GM19438 (cell line): ENCODE results near the gene NDRG3.

Source experiments
- ATAC-seq: cut with Tn5 transposase; IDR thresholded peaks from one replicate; pipeline ENCODE4 v1.9.1; 2021; ENCODE audit warnings: low read depth; ENCODE audit not compliant: unreplicated experiment

The NDRG3 gene

GRCh38 chr20:36745927-36746659 is at the start of gene NDRG3:
Gene NDRG3 (minus strand): TSS chr20:36746090. CDS start chr20:36721735, 24,355 bp downstream.
- peak; percentile 87 for ATAC-seq

DNA sequence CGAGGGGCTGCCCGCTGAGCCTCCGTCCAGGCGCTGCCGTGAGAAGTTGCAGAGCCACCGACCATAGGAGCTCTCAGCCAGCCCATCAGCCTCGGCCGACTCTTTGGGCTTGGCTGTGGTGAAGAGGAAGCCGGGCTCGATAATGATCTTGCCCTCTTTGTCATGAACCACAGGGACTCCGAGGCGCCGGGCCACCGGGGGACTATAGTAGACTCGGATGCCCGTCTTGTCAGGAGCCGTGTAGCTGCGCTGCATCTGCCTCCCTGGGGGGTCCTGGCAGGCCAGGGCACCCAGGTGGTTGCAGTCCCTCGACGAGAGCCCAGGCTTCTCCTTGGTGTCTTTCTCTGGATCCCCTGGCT is 48.2 kb upstream of the NDRG3 start:
- ATAC-seq, result no peak

- no peak for ATAC-seq
These were observed 47.6 kb upstream of the NDRG3 start for GRCh38 chr20:36793294-36794115.

GRCh38 chr20:36792422-36792821 is 46.5 kb upstream of the NDRG3 start:
- ATAC-seq, result no peak

- ATAC-seq, result no peak
These were observed 46.0 kb upstream of the NDRG3 start for GRCh38 chr20:36791862-36792261.

- ATAC-seq, result no peak
These were observed 40.8 kb upstream of the NDRG3 start for GRCh38 chr20:36786663-36787062.

DNA sequence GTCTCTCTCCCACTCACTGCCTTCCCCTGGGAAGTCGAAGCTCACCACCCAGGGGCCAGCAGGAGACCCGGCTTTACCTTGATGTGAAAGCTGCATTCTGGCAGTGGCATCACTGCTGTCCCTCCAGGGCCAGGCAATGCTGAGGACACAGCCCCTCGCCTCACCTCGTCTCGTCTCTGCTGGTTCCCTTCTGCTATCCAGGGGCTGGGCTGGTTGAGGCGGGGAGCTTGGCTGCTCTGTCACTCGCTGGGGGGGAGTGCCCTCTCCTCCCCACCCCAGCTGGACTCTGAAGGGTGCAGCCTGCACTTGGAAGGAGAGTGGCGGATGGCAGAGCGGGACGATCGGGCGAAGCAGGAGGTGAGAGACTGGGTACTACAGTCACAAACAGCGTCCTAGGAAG is 40.4 kb upstream of the NDRG3 start:
- ATAC-seq, result no peak

GRCh38 chr20:36785308-36785707 is 39.4 kb upstream of the NDRG3 start:
- ATAC-seq, result no peak

DNA sequence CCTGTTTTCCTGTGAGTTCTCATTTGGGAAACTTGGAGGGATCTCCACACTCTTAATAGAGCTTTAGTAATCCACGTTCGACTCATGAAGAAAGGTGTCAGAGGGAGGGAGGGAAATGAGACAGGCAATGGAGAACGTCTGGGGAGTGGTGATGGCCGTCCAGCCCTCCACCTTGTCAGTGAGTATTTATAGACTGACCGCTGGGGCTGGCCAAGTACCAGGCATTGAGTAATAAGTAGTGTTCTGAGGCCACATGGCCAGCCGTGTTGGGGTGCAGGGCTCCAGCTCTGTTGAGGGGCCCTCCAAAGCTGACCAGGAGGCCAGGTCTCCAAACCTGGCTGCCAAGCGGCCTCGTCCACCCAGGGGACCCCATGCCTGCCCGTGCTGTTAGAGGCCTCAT is 39.0 kb upstream of the NDRG3 start:
- ATAC-seq, result no peak

DNA sequence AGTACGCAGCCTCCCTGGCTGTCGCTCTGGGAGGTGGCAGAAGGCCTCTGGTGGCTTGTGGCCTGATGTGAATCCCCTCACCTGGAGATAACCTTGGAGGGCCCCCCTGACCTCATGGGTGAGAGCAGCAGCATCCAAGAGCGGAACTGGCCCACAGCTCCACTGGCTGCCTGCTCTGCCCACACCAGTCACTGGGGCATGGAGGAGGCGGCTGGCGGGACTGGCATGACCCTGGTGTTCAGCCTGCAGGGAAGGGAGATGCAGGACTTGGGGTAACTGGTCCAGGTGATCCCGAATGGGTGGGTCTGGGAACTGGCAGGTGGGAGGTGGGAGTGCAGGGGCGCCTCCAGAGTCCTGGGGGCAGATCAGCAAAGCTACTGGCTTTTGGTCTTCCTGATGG is 38.2 kb upstream of the NDRG3 start:
- no peak for ATAC-seq

- no peak for ATAC-seq
These were observed 33.8 kb upstream of the NDRG3 start for GRCh38 chr20:36779656-36780025.

- no peak for ATAC-seq
These were observed 33.2 kb upstream of the NDRG3 start for GRCh38 chr20:36778831-36779655.

DNA sequence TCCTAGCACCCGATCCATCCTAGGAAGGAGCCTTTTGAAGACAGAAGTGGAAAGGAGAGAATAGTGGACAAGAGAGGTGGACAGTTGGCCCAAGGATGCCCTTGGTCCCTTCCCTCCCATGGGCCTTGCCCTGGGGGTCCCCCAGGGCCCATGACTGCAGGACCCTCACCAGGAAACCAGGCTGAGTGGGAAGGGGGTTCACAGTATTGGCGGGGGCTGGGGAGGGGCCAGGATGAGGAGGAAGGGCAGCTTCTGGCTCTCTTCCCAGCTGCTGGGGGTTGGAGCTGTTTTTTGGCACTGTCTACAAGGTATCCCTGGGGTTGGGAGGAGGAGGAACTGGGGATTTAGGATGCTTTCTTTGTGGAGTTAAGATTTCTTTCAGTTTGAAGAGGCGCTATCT is 31.7 kb upstream of the NDRG3 start:
- no peak for ATAC-seq

- no peak for ATAC-seq
These were observed 31.3 kb upstream of the NDRG3 start for GRCh38 chr20:36777167-36777566.

- no peak for ATAC-seq
These were observed 29.9 kb upstream of the NDRG3 start for GRCh38 chr20:36775826-36776225.

- ATAC-seq, result no peak
These were observed 29.3 kb upstream of the NDRG3 start for GRCh38 chr20:36775196-36775595.

- peak; percentile 76 for ATAC-seq
These were observed 27.9 kb upstream of the NDRG3 start, which contains the start of gene DSN1 for GRCh38 chr20:36773597-36774390. Gene DSN1 (minus strand): TSS chr20:36773763. CDS start chr20:36771458, 2,305 bp downstream.

DNA sequence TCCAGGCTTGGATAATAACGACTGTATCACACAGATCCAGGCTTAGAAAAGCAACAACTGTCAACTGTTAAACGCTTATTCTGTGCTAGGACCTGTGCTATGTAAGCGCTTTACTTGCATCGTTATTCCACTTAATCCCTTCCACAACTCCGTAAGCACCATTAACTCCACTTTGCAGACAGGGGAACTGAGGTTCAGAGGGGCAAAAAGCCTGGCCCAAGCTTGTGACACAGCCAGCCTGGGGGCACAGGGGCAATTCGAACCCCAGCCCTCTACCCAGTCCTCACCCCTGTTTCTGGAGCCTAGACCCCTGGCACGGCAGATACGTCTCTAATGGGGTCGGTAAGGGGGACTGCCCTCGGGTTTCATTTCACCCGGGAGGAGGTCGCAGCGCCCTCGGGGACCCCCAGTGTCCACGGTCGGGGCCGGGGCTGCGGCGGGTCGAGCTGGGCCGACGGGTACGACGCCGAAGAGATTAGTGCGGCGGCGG is 27.3 kb upstream of the NDRG3 start:
- ATAC-seq, result peak; percentile 6

GRCh38 chr20:36770680-36771079 is 24.8 kb upstream of the NDRG3 start:
- no peak for ATAC-seq

DNA sequence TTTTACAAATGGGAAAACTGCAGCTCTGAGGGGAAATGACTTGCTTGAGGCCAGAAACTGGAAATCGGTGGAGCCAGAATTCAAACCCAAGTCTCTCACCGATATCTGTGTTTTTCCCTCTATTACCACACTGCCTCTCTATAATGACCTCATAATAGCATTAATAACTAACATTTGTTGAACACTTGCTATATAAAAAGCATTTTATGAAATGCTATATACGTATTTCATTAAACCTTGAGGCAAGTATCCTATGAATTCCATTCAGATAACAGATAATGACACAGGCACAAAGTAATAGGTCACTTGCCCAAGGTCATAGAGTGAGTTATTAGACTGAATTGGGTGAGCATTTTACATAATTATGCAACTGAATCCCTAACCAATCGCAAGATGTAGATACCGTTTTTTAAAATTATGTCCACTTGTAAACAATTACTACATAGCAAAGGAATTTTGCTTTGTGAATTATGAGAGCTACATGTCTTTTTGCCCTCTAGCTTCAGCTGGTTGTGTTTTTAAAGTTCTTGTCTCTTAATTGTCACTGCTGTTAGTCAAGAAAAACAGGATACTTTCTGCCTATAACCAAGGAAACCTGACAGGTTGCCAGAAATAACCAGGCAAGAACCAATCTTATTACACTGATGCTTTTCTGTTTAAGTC is 23.0 kb upstream of the NDRG3 start:
- ATAC-seq, result no peak
